ENCODE data around the gene PCDH9. TPM values are rescaled to one million over a fixed set of nuclear protein-coding genes. Genes with fewer than 3 reads are reported as not detected.

Gene PCDH9
- total RNA-seq, 4 donors from 2014 or later: 5.7 to 12.9 (median 6.8) TPM

GRCh38 chr13:66962953-66963352 is 267.2 kb downstream of the PCDH9 start:
- DNase-seq (ENCODE audit: low spot score) (no peak), ATAC-seq (ENCODE audit: low FRiP score) (no peak)
- TF ChIP-seq CTCF (IDR thresholded peaks at IDR 0.05): no peak

- ATAC-seq (ENCODE audit: low FRiP score): no peak
- TF ChIP-seq CTCF (IDR thresholded peaks at IDR 0.05): no peak
- no peak for DNase-seq (ENCODE audit: low spot score)
Observed at GRCh38 chr13:66958611-66959010, 271.5 kb downstream of the PCDH9 start.

- TF ChIP-seq CTCF (IDR thresholded peaks at IDR 0.05): no peak
- DNase-seq (ENCODE audit: low spot score): no peak
- no peak for ATAC-seq (ENCODE audit: low FRiP score)
Observed at GRCh38 chr13:66952507-66952906, 277.6 kb downstream of the PCDH9 start.

GRCh38 chr13:66951426-66951825 is 278.7 kb downstream of the PCDH9 start:
- no peak for DNase-seq (ENCODE audit: low spot score)
- no peak for ATAC-seq (ENCODE audit: low FRiP score)
- TF ChIP-seq CTCF (IDR thresholded peaks at IDR 0.05): no peak

- no peak for DNase-seq (ENCODE audit: low spot score)
- ATAC-seq (ENCODE audit: low FRiP score): no peak
- no peak for TF ChIP-seq CTCF (IDR thresholded peaks at IDR 0.05)
Observed at GRCh38 chr13:66950666-66951065, 279.5 kb downstream of the PCDH9 start.

- ATAC-seq (ENCODE audit: low FRiP score) (no peak), DNase-seq (ENCODE audit: low spot score) (no peak)
- no peak for TF ChIP-seq CTCF (IDR thresholded peaks at IDR 0.05)
Observed at GRCh38 chr13:66948910-66949309, 281.2 kb downstream of the PCDH9 start.

GRCh38 chr13:66943530-66943929 is 286.6 kb downstream of the PCDH9 start:
- ATAC-seq (ENCODE audit: low FRiP score): no peak
- TF ChIP-seq CTCF (IDR thresholded peaks at IDR 0.05): no peak
- DNase-seq (ENCODE audit: low spot score): no peak

All from omental fat pad (tissue), 4 donors.